ENCODE measurements around the gene C1QTNF6. TPM values are rescaled to one million over a fixed set of nuclear protein-coding genes. Genes with fewer than 3 reads are reported as not detected.

Gene C1QTNF6
- total and polyA plus RNA-seq, 2 of the 8 experiments (the other 6 are each of a cell fraction or from before 2014, with no cell fraction given), result 3.1 to 6.5 TPM

GRCh38 chr22:37184816-37185541 is 3.1 kb downstream of the C1QTNF6 start (continued):
- TF ChIP-seq SAP30 (IDR thresholded peaks at IDR 0.05; ENCODE audit: insufficient read depth, insufficient replicate concordance, low read length), result no peak

Measured in H1 (cell line).